Mammary epithelial cell (primary cell): Measurements from ENCODE around the gene EXOC3L4.

Experiments
- CTCF ChIP-seq, 2 donors: IDR thresholded peaks in 1 of 2; conservative IDR thresholded peaks in 1 of 2; 2 replicates each; pipeline ENCODE4 v1.5.1; 2011 to 2012; ENCODE audit warnings: inconsistent platforms in 2 of 2, low read length in 2 of 2, mild to moderate bottlenecking in 2 of 2, control low read depth in 1 of 2, low read depth in 1 of 2; ENCODE audit not compliant: insufficient read depth in 1 of 2; ENCODE audit errors: extremely low read depth in 1 of 2
- EZH2 ChIP-seq: IDR thresholded peaks from 2 replicates; pipeline ENCODE4 v1.6.1; 2012; ENCODE audit warnings: low read length, inconsistent platforms, borderline replicate concordance

GRCh38 chr14:103107455-103107854 is 12.9 kb downstream of the EXOC3L4 start:
- TF ChIP-seq CTCF (conservative IDR thresholded peaks at IDR 0.05 in 1 of 2, IDR thresholded peaks at IDR 0.05 in 1 of 2; ENCODE audit: extremely low read depth in 1 of 2, insufficient read depth in 1 of 2, low read depth in 1 of 2, low read length in 2 of 2) (no peak), EZH2 (no peak)
